T-helper 9 cell (primary cell): ENCODE data around the gene ARSB.

Experiments used
- DNase-seq: peaks from one replicate; pipeline ENCODE4 v3.0.0-alpha.2; 2020

Gene ARSB

GRCh38 chr5:78830528-78831046 is 154.5 kb downstream of the ARSB start:
- no peak for DNase-seq

GRCh38 chr5:78829811-78830527 is 155.1 kb downstream of the ARSB start:
- DNase-seq, result no peak

- DNase-seq, result no peak
These were observed 157.4 kb downstream of the ARSB start for GRCh38 chr5:78827725-78828124.

- DNase-seq, result no peak
These were observed 160.3 kb downstream of the ARSB start for GRCh38 chr5:78824831-78825281.

- no peak for DNase-seq
These were observed 161.9 kb downstream of the ARSB start for GRCh38 chr5:78823196-78823595.

GRCh38 chr5:78821536-78822021 is 163.5 kb downstream of the ARSB start:
- DNase-seq, result no peak

GRCh38 chr5:78819707-78820106 is 165.4 kb downstream of the ARSB start:
- DNase-seq, result no peak

GRCh38 chr5:78819166-78819565 is 165.9 kb downstream of the ARSB start:
- DNase-seq, result no peak

GRCh38 chr5:78816143-78816765 is 168.9 kb downstream of the ARSB start:
- DNase-seq, result no peak

GRCh38 chr5:78813906-78814530 is 171.1 kb downstream of the ARSB start:
- DNase-seq, result no peak

GRCh38 chr5:78813286-78813685 is 171.8 kb downstream of the ARSB start:
- DNase-seq, result no peak

GRCh38 chr5:78811866-78812265 is 173.2 kb downstream of the ARSB start:
- DNase-seq, result no peak

GRCh38 chr5:78811121-78811817 is 173.8 kb downstream of the ARSB start:
- DNase-seq, result no peak

- no peak for DNase-seq
These were observed 174.8 kb downstream of the ARSB start for GRCh38 chr5:78810098-78810920.

- DNase-seq, result no peak
These were observed 175.7 kb downstream of the ARSB start for GRCh38 chr5:78809444-78809843.

GRCh38 chr5:78808818-78809217 is 176.3 kb downstream of the ARSB start:
- no peak for DNase-seq

GRCh38 chr5:78808380-78808779 is 176.7 kb downstream of the ARSB start:
- DNase-seq, result no peak

GRCh38 chr5:78806544-78806943 is 178.6 kb downstream of the ARSB start:
- DNase-seq, result no peak

- no peak for DNase-seq
These were observed 179.5 kb downstream of the ARSB start for GRCh38 chr5:78805474-78806124.

- no peak for DNase-seq
These were observed 180.1 kb downstream of the ARSB start for GRCh38 chr5:78804995-78805394.

GRCh38 chr5:78803941-78804340 is 181.2 kb downstream of the ARSB start:
- no peak for DNase-seq

GRCh38 chr5:78803353-78803752 is 181.8 kb downstream of the ARSB start:
- no peak for DNase-seq
